Sciatic nerve (tissue), 2 donors: ENCODE data around the gene GRK3. TPM values are rescaled to one million over a fixed set of nuclear protein-coding genes. Genes with fewer than 3 reads are reported as not detected.

Experiments
- ATAC-seq: fragments of 200-7000 bp; cut with Tn5 transposase; one replicate; pipeline ENCODE4 v1.9.1; 2020; ENCODE audit warnings: mild to moderate bottlenecking, moderate library complexity
- DNase-seq: peaks from one replicate; pipeline ENCODE4 v3.0.0-alpha.2; 2020; ENCODE audit warnings: low spot score
- intact Hi-C: fragments of 100-400 bp; cut with DNase I; formaldehyde crosslinking; loops from one replicate; pipeline ENCODE4 v1.14.2; 2022
- total RNA-seq: library from RNA; stranded (reverse); fragmentation: NEBNext Ultra II Directional; extraction: Animal tissue kit (Norgen Biotek cat#: 25700); gene quantifications from one replicate; pipeline ENCODE4 v1.2.1, GENCODE V29; 2021
- donor health status: DM: no; HTN: no; CAD: no.
- donor health status: DM: no; HTN: no; CAD: no.

The GRK3 gene
- total RNA-seq, 1 donor from 2014 or later: 13.5 TPM

- intact Hi-C loops: no loop called here
- DNase-seq: no peak
- ATAC-seq: no peak
These were observed 193.8 kb downstream of the GRK3 start for GRCh38 chr22:25758316-25758715.

GRCh38 chr22:25759825-25760231 is 195.4 kb downstream of the GRK3 start:
- DNase-seq: no peak
- no peak for ATAC-seq
- intact Hi-C loops: no loop called here

GRCh38 chr22:25760294-25760693 is 195.8 kb downstream of the GRK3 start:
- ATAC-seq (no peak), DNase-seq (no peak)
- intact Hi-C loops: no loop called here

- DNase-seq: no peak
- ATAC-seq: no peak
- intact Hi-C loops: no loop called here
These were observed 196.5 kb downstream of the GRK3 start for GRCh38 chr22:25760848-25761595.

GRCh38 chr22:25762147-25762546 is 197.7 kb downstream of the GRK3 start:
- no peak for ATAC-seq
- DNase-seq: no peak
- intact Hi-C loops: no loop called here

- no peak for DNase-seq
- intact Hi-C loops: no loop called here
- ATAC-seq: no peak
These were observed 198.8 kb downstream of the GRK3 start for GRCh38 chr22:25763239-25763777.

- DNase-seq: no peak
- no peak for ATAC-seq
- intact Hi-C loops: no loop called here
These were observed 200.0 kb downstream of the GRK3 start for GRCh38 chr22:25764270-25765015.

- DNase-seq: no peak
- ATAC-seq: no peak
- intact Hi-C loops: no loop called here
These were observed 200.5 kb downstream of the GRK3 start for GRCh38 chr22:25765016-25765367.

- DNase-seq (no peak), ATAC-seq (no peak)
- intact Hi-C loops: no loop called here
These were observed 201.3 kb downstream of the GRK3 start for GRCh38 chr22:25765801-25766200.

GRCh38 chr22:25766418-25766817 is 201.9 kb downstream of the GRK3 start:
- intact Hi-C loops: no loop called here
- ATAC-seq (no peak), DNase-seq (no peak)

- DNase-seq: no peak
- intact Hi-C loops: no loop called here
- ATAC-seq: no peak
These were observed 205.9 kb downstream of the GRK3 start for GRCh38 chr22:25770333-25770732.

- no peak for ATAC-seq
- intact Hi-C loops: no loop called here
- no peak for DNase-seq
These were observed 207.8 kb downstream of the GRK3 start for GRCh38 chr22:25772288-25772687.

- intact Hi-C loops: no loop called here
- ATAC-seq: no peak
These were observed 210.1 kb downstream of the GRK3 start for GRCh38 chr22:25774575-25775026.

GRCh38 chr22:25775531-25775930 is 211.1 kb downstream of the GRK3 start:
- DNase-seq: no peak
- intact Hi-C loops: no loop called here
- no peak for ATAC-seq

More at GRCh38 chr22:25774575-25775026, 210.1 kb downstream of the GRK3 start:
- DNase-seq: no peak

- intact Hi-C loops: no loop called here
- ATAC-seq: no peak
- no peak for DNase-seq
These were observed 212.9 kb downstream of the GRK3 start for GRCh38 chr22:25777411-25777810.

GRCh38 chr22:25777870-25778269 is 213.4 kb downstream of the GRK3 start:
- DNase-seq (no peak), ATAC-seq (no peak)
- intact Hi-C loops: no loop called here
